ENCODE data around the gene PLPPR1.

GRCh38 chr9:100990605-100991381 lies 37.7 kb upstream of the PLPPR1 start:
- TF ChIP-seq CTCF (IDR thresholded peaks at IDR 0.05; ENCODE audit: insufficient read depth, low read length, poor library complexity, severe bottlenecking) (no peak), EZH2phosphoT487 (conservative IDR thresholded peaks at IDR 0.05; ENCODE audit: low read length) (no peak)

Measured in SU-DHL-6 (cell line).